SJCRH30 (cell line): ENCODE data around the gene ARHGEF12. TPM values are rescaled to one million over a fixed set of nuclear protein-coding genes. Genes with fewer than 3 reads are reported as not detected.

Experiments used
- DNase-seq, 2 experiments: peaks; one replicate each; pipeline ENCODE4 v3.0.0-alpha.2; 2015 to 2020
- H3K27ac ChIP-seq: fragments of 250-450 bp; sonication (Bioruptor Pico); 2 replicates; pipeline ENCODE4 v1.5.1; 2020; ENCODE audit warnings: mild to moderate bottlenecking, moderate library complexity
- H3K27me3 ChIP-seq: fragments of 250-450 bp; sonication (Bioruptor Pico); 2 replicates; pipeline ENCODE4 v1.5.1; 2020; ENCODE audit warnings: mild to moderate bottlenecking, moderate library complexity
- H3K36me3 ChIP-seq: fragments of 250-450 bp; sonication (Bioruptor Pico); 2 replicates; pipeline ENCODE4 v1.5.1; 2020; ENCODE audit warnings: mild to moderate bottlenecking, moderate library complexity
- H3K4me1 ChIP-seq: fragments of 250-450 bp; sonication (Bioruptor Pico); 2 replicates; pipeline ENCODE4 v1.5.1; 2020; ENCODE audit warnings: mild to moderate bottlenecking, moderate library complexity
- H3K4me3 ChIP-seq: fragments of 250-450 bp; sonication (Bioruptor Pico); 2 replicates; pipeline ENCODE4 v1.5.1; 2020; ENCODE audit warnings: mild to moderate bottlenecking, moderate library complexity
- H3K9me3 ChIP-seq: fragments of 250-450 bp; sonication (Bioruptor Pico); replicated peaks from 2 replicates; pipeline ENCODE4 v1.5.1; 2020; ENCODE audit warnings: mild to moderate bottlenecking, moderate library complexity
- total RNA-seq: library from RNA; depleted of rRNA; stranded (reverse); fragments of >200 nt; shearing (Covaris generic); gene quantifications from 2 replicates; pipeline ENCODE4 v1.2.3, GENCODE V29; 2014

The ARHGEF12 gene
- total RNA-seq, 1 experiment from 2014 or later, result 36.2 TPM

DNA sequence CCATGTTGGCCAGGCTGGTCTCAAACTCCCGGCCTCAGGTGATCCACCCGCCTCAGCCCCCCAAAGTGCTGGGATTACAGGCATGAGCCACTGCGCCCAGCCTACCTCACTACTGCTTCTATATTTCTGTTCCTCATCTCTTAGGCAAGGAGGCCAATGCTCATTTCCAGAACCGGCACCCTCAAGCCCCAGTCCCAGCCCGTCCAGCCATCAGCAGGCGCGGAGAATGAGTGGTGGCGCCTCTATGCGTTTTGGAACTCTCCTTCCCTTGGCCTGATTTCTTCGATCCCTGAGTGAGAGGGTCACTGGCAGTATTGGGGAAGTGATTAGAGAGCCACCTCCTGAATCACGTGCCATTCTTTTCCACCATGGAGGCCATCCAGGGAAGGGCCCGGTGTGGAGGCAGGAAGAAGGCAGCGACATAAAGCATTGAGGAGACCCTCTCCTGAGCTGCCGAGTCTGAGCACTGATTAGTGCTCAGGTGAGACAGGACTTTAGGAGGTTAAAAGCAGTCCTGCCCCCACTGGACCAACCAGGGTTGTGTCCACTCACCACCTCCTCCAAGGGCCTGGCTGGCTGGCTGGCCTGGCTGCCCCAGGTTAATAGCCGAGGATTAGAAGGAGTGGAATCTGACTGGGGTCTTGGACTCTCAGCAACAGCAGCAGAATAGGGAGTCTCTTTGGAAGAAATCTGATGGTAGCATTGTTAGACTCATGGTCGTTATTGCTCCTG, 184.0 kb downstream of the ARHGEF12 start:
- no peak overlapping the region for H3K4me3 ChIP-seq
- H3K27ac ChIP-seq, result no peak overlapping the region
- H3K4me1 ChIP-seq, result peaks cover 15% of the 10 kb centered on the region
- no peak for DNase-seq
- no peaks in the 10 kb centered on the region for H3K27me3 ChIP-seq
- H3K9me3 ChIP-seq, result no peaks in the 10 kb centered on the region
- H3K36me3 ChIP-seq, result no peaks in the 10 kb centered on the region

GRCh38 chr11:120521176-120521575, 185.0 kb downstream of the ARHGEF12 start:
- no peak for DNase-seq
- H3K9me3 ChIP-seq, result no peaks in the 10 kb centered on the region
- no peak overlapping the region for H3K27ac ChIP-seq
- H3K4me1 ChIP-seq, result peaks cover 14% of the 10 kb centered on the region
- H3K27me3 ChIP-seq, result no peaks in the 10 kb centered on the region
- H3K36me3 ChIP-seq, result no peaks in the 10 kb centered on the region
- H3K4me3 ChIP-seq, result no peak overlapping the region

- DNase-seq, result no peak
- no peaks in the 10 kb centered on the region for H3K36me3 ChIP-seq
- H3K27ac ChIP-seq, result no peak overlapping the region
- H3K27me3 ChIP-seq, result no peaks in the 10 kb centered on the region
- H3K4me3 ChIP-seq, result no peak overlapping the region
- no peaks in the 10 kb centered on the region for H3K9me3 ChIP-seq
- H3K4me1 ChIP-seq, result peaks cover 7% of the 10 kb centered on the region
These were observed 185.8 kb downstream of the ARHGEF12 start for GRCh38 chr11:120522021-120522420.

DNA sequence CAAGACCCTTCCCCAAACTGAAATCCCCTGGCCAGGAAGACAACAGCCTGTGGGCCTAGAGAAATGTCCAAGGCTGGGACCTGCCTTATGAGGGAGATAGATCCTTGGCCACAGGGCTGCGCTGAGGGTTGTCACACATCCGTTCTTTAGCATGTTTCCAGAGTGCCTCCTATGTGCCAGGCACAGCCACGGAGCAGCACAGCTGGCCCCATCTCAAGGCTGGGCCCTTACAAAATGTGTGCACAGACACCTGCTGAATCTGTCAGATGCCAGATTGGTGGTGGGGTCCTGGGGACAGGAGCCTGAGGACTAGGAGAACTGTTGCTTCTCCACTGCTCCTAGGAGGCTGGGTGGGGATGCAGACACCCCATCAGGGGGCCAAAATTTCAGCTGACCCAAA, 186.5 kb downstream of the ARHGEF12 start:
- no peaks in the 10 kb centered on the region for H3K9me3 ChIP-seq
- no peaks in the 10 kb centered on the region for H3K36me3 ChIP-seq

GRCh38 chr11:120523196-120523595, 187.0 kb downstream of the ARHGEF12 start:
- no peak for DNase-seq
- Histone ChIP-seq H3K9me3 (no peaks in the 10 kb centered on the region), H3K36me3 (no peaks in the 10 kb centered on the region), H3K27ac (no peak overlapping the region), H3K27me3 (no peaks in the 10 kb centered on the region), H3K4me3 (no peak overlapping the region), H3K4me1 (no peaks in the 10 kb centered on the region; the same call in none of the 2 replicates)

More for the DNA sequence above, 186.5 kb downstream of the ARHGEF12 start:
- H3K4me3 ChIP-seq, result no peak overlapping the region
- H3K27ac ChIP-seq, result no peak overlapping the region
- peaks cover 4% of the 10 kb centered on the region for H3K4me1 ChIP-seq
- DNase-seq, result no peak
- no peaks in the 10 kb centered on the region for H3K27me3 ChIP-seq

- no peaks in the 10 kb centered on the region for H3K27me3 ChIP-seq
- no peak overlapping the region for H3K4me3 ChIP-seq
- no peak for DNase-seq
- H3K27ac ChIP-seq, result no peak overlapping the region
- no peaks in the 10 kb centered on the region for H3K36me3 ChIP-seq
- no peaks in the 10 kb centered on the region for H3K9me3 ChIP-seq
- no peaks in the 10 kb centered on the region; the same call in 1 of the 2 replicates for H3K4me1 ChIP-seq
These were observed 188.4 kb downstream of the ARHGEF12 start for GRCh38 chr11:120524536-120525085.

DNA sequence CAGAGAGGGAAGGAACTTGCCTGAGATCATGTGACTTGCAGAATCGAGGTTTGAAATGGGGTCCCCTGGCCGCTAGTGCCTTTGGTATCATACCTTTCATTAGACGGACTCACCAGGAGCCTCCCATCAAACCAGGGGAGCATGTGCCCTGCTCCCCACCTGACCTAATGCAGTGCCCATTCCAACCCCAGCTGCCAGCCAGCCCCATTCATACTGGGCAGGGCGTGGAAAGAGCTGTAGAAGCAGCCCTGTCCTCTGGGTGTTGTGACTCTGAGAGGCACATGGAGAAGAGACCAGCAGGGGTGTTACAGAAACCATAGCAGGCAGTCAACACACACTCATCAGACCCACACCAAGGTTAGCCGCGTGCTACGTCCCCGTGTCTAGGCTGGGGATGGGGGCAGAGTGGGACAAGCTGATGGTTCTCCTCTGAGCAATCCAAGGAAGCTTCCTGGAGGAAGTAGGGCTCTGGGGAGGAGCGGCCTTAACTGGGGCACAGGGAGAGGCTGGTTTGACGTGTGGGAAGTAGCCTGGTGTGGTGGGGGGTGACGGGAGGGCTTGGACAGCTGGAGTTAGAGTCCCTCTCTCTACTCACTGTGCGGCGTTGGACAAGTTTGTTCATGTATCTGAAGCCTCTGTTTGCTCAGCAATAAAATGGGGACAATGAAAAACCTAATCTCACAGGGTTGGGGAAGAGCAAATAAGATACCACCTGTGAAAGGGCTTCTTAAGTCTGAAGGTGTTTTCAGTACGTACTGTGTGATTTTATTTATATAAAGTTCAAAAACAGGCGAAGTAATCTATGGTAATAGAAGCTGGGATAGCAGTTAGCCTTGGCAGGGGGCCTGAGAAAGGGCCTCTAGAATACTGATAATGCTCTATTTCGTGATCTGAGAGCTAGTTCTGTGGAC, 189.3 kb downstream of the ARHGEF12 start:
- Histone ChIP-seq H3K4me3 (no peak overlapping the region), H3K27ac (no peak overlapping the region), H3K27me3 (no peaks in the 10 kb centered on the region), H3K36me3 (no peaks in the 10 kb centered on the region), H3K9me3 (no peaks in the 10 kb centered on the region), H3K4me1 (no peaks in the 10 kb centered on the region; the same call in 1 of the 2 replicates)
- no peak for DNase-seq

- H3K27me3 ChIP-seq, result no peaks in the 10 kb centered on the region
- no peak overlapping the region for H3K27ac ChIP-seq
- H3K9me3 ChIP-seq, result no peaks in the 10 kb centered on the region
- H3K4me1 ChIP-seq, result no peaks in the 10 kb centered on the region; the same call in 1 of the 2 replicates
- no peak for DNase-seq
- no peak overlapping the region for H3K4me3 ChIP-seq
- H3K36me3 ChIP-seq, result no peaks in the 10 kb centered on the region
These were observed 190.0 kb downstream of the ARHGEF12 start for GRCh38 chr11:120526241-120526640.

DNA sequence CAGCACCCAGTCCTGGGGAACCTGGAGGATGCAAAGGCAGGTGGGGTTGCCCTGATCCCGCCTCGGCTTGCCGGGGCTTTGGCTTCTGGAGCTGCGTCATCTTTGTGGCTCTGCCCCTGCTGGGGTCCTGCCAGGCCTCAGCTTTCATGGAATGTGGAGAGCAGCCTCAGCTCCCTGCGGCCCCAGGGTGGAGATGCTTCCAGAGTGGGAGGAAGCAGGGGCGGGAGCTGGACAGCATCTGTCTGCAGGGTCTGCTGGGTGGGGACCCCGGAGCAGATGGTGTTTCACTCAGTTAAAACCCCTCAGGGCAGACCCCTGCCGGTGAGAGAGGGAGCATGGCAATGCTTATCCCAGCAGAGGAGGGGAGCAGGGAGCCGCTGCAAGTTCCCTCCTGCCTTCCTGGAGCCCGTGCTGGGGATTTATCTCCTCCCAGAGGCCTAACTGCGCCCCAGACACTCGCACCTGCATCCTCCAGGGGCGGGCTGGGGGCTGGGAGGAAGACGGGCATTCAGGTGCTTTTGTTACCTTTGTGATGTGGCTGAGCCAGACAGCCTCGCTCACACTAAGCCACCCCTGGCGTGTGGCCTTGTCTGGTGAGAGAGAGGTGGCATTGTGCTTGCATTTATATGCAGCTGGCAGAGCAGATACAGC, 191.0 kb downstream of the ARHGEF12 start:
- Histone ChIP-seq H3K9me3 (no peaks in the 10 kb centered on the region), H3K36me3 (no peaks in the 10 kb centered on the region), H3K27me3 (no peaks in the 10 kb centered on the region), H3K4me1 (no peaks in the 10 kb centered on the region; the same call in 1 of the 2 replicates), H3K4me3 (no peak overlapping the region), H3K27ac (no peak overlapping the region)
- peak; percentile 66 to 72 for DNase-seq

- Histone ChIP-seq H3K27me3 (no peaks in the 10 kb centered on the region), H3K27ac (no peak overlapping the region), H3K36me3 (no peaks in the 10 kb centered on the region), H3K4me3 (no peak overlapping the region), H3K4me1 (no peaks in the 10 kb centered on the region; the same call in 1 of the 2 replicates), H3K9me3 (no peaks in the 10 kb centered on the region)
- no peak for DNase-seq
These were observed 192.5 kb downstream of the ARHGEF12 start for GRCh38 chr11:120528749-120529148.

GRCh38 chr11:120529214-120529613, 193.0 kb downstream of the ARHGEF12 start:
- Histone ChIP-seq H3K36me3 (no peaks in the 10 kb centered on the region), H3K4me3 (no peak overlapping the region), H3K9me3 (no peaks in the 10 kb centered on the region), H3K27me3 (no peaks in the 10 kb centered on the region), H3K4me1 (no peaks in the 10 kb centered on the region; the same call in 1 of the 2 replicates), H3K27ac (no peak overlapping the region)
- DNase-seq, result no peak

DNA sequence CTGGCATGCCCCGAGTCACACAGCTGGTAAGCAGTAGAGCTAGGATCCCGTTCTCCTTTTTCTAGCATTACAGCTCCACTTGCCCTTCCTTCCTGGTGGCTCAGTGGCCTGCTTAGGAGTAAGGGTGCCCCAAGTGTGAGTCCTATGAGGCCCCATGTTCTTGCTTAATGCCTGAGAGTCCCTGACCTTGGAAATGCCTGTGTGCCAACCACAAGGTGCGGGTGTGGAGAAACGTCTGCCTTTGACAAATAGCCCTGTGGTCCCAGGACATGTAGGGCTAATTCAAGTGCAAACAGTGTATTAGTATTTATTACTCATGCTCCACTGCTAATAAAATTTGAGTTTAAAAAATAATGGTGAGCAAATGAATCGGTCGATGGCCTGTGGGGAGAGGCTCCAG, 193.7 kb downstream of the ARHGEF12 start:
- H3K9me3 ChIP-seq, result no peaks in the 10 kb centered on the region
- DNase-seq, result no peak

GRCh38 chr11:120532082-120532831, 196.0 kb downstream of the ARHGEF12 start:
- H3K9me3 ChIP-seq, result no peaks in the 10 kb centered on the region
- no peak overlapping the region for H3K4me3 ChIP-seq
- H3K4me1 ChIP-seq, result no peaks in the 10 kb centered on the region
- no peaks in the 10 kb centered on the region for H3K36me3 ChIP-seq
- DNase-seq, result no peak
- no peaks in the 10 kb centered on the region for H3K27me3 ChIP-seq
- H3K27ac ChIP-seq, result no peak overlapping the region

More for the DNA sequence above, 193.7 kb downstream of the ARHGEF12 start:
- Histone ChIP-seq H3K36me3 (no peaks in the 10 kb centered on the region), H3K4me1 (no peaks in the 10 kb centered on the region; the same call in 1 of the 2 replicates), H3K27ac (no peak overlapping the region), H3K27me3 (no peaks in the 10 kb centered on the region), H3K4me3 (no peak overlapping the region)

GRCh38 chr11:120532832-120533196, 196.6 kb downstream of the ARHGEF12 start:
- H3K4me3 ChIP-seq, result no peak overlapping the region
- H3K4me1 ChIP-seq, result no peaks in the 10 kb centered on the region
- H3K36me3 ChIP-seq, result no peaks in the 10 kb centered on the region
- H3K9me3 ChIP-seq, result no peaks in the 10 kb centered on the region
- H3K27me3 ChIP-seq, result no peaks in the 10 kb centered on the region
- no peak for DNase-seq
- no peak overlapping the region for H3K27ac ChIP-seq
